Neural progenitor cell (in vitro differentiated cells): Measurements from ENCODE around the gene RRAS2. TPM values are rescaled to one million over a fixed set of nuclear protein-coding genes. Genes with fewer than 3 reads are reported as not detected.

Source experiments
- DNase-seq: peaks from one replicate; pipeline ENCODE4 v3.0.0-alpha.2; 2016; ENCODE audit warnings: low spot score
- H2AFZ ChIP-seq: fragments of 200-600 bp; sonication (generic); replicated peaks from 2 replicates; pipeline ENCODE4 v1.6.1; 2016; ENCODE audit warnings: antibody characterized with exemption
- H3F3A ChIP-seq: fragments of 200-600 bp; sonication (generic); 2 replicates; pipeline ENCODE4 v1.6.1; 2016; ENCODE audit warnings: antibody characterized with exemption, low read depth
- H3K27ac ChIP-seq: fragments of 200-600 bp; sonication (generic); 2 replicates; pipeline ENCODE4 v1.5.1; 2016; ENCODE audit warnings: mild to moderate bottlenecking
- H3K27me3 ChIP-seq: fragments of 200-600 bp; sonication (generic); 2 replicates; pipeline ENCODE4 v1.6.1; 2016; ENCODE audit warnings: mild to moderate bottlenecking, moderate library complexity
- H3K36me3 ChIP-seq: fragments of 200-600 bp; sonication (generic); 2 replicates; pipeline ENCODE4 v1.5.1; 2016
- H3K4me1 ChIP-seq: fragments of 200-600 bp; sonication (generic); 2 replicates; pipeline ENCODE4 v1.6.1; 2016; ENCODE audit warnings: mixed run types
- H3K4me2 ChIP-seq: fragments of 200-600 bp; sonication (generic); 2 replicates; pipeline ENCODE4 v1.6.1; 2016
- H3K4me3 ChIP-seq: fragments of 200-600 bp; sonication (generic); 2 replicates; pipeline ENCODE4 v1.5.1; 2016
- H3K79me2 ChIP-seq: fragments of 200-600 bp; sonication (generic); 2 replicates; pipeline ENCODE4 v1.6.1; 2016; ENCODE audit warnings: low read depth
- H3K9ac ChIP-seq: fragments of 200-600 bp; sonication (generic); 2 replicates; pipeline ENCODE4 v1.6.1; 2016
- H3K9me3 ChIP-seq: fragments of 200-600 bp; sonication (generic); 2 replicates; pipeline ENCODE4 v1.5.1; 2016; ENCODE audit warnings: low read depth
- H4K20me1 ChIP-seq: fragments of 200-600 bp; sonication (generic); 2 replicates; pipeline ENCODE4 v1.6.1; 2016; ENCODE audit warnings: low read depth
- H3K27ac Mint-ChIP-seq: 3 replicates; pipeline ENCODE4 v1.8.0; 2021; ENCODE audit warnings: mixed read lengths
- H3K27me3 Mint-ChIP-seq: 2 replicates; pipeline ENCODE4 v1.8.0; 2022; ENCODE audit warnings: low read depth, mild to moderate bottlenecking, inconsistent platforms, moderate library complexity, mixed read lengths; ENCODE audit not compliant: insufficient read depth
- H3K36me3 Mint-ChIP-seq: 3 replicates; pipeline ENCODE4 v1.8.0; 2021; ENCODE audit warnings: mixed read lengths
- H3K4me1 Mint-ChIP-seq: 3 replicates; pipeline ENCODE4 v1.8.0; 2021; ENCODE audit warnings: mixed read lengths
- H3K4me3 Mint-ChIP-seq: 3 replicates; pipeline ENCODE4 v1.8.0; 2021; ENCODE audit warnings: mild to moderate bottlenecking, moderate library complexity, mixed read lengths
- H3K9me3 Mint-ChIP-seq: 3 replicates; pipeline ENCODE4 v1.8.0; 2020; ENCODE audit warnings: mixed read lengths
- CTCF ChIP-seq: fragments of 200-600 bp; sonication (generic); IDR thresholded peaks from 2 replicates; pipeline ENCODE4 v1.5.1; 2017; ENCODE audit warnings: antibody characterized with exemption, mild to moderate bottlenecking
- EZH2 ChIP-seq: fragments of 200-600 bp; sonication (generic); IDR thresholded peaks from 2 replicates; pipeline ENCODE4 v1.6.1; 2017; ENCODE audit warnings: antibody characterized with exemption, mild to moderate bottlenecking, moderate library complexity
- EZH2phosphoT487 ChIP-seq: fragments of 200-600 bp; sonication (generic); IDR thresholded peaks from 2 replicates; pipeline ENCODE4 v1.6.1; 2017; ENCODE audit warnings: antibody characterized with exemption
- total RNA-seq: library from RNA; depleted of rRNA; stranded (reverse); fragments of >200 nt; gene quantifications from 2 replicates; pipeline ENCODE4 v1.2.3, GENCODE V29; 2015; ENCODE audit warnings: low replicate concordance

RRAS2 gene
- total RNA-seq, 1 donor from 2014 or later, result 129 TPM

- no peak overlapping the region for H3K4me3 Mint-ChIP-seq
- no peak overlapping the region for H3K9ac ChIP-seq
- no peaks in the 10 kb centered on the region for H3K27me3 ChIP-seq
- peaks cover 11% of the 10 kb centered on the region for H3K4me1 ChIP-seq
- no peak overlapping the region for H3K4me3 ChIP-seq
- H3K36me3 ChIP-seq, result no peaks in the 10 kb centered on the region
- H2AFZ ChIP-seq, result no peak overlapping the region
- H3K79me2 ChIP-seq, result peaks cover 98% of the 10 kb centered on the region
- no peaks in the 10 kb centered on the region for H4K20me1 ChIP-seq
- no peak overlapping the region for H3K27ac ChIP-seq
- H3K27me3 Mint-ChIP-seq, result no peaks in the 10 kb centered on the region
- no peak for DNase-seq
- H3K9me3 ChIP-seq, result no peaks in the 10 kb centered on the region
- H3K27ac Mint-ChIP-seq, result no peak overlapping the region
- no peak for TF ChIP-seq CTCF
- TF ChIP-seq EZH2, result no peak
- peaks cover 9% of the 10 kb centered on the region for H3F3A ChIP-seq
- peaks cover 40% of the 10 kb centered on the region for H3K9me3 Mint-ChIP-seq
- H3K4me1 Mint-ChIP-seq, result peaks cover 11% of the 10 kb centered on the region
- H3K36me3 Mint-ChIP-seq, result peaks cover 33% of the 10 kb centered on the region
- H3K4me2 ChIP-seq, result peak overlapping the region; percentile 25
These were observed 11.0 kb downstream of the RRAS2 start for GRCh38 chr11:14347991-14348390.

- no peak overlapping the region for H2AFZ ChIP-seq
- peaks cover 11% of the 10 kb centered on the region for H3K4me1 Mint-ChIP-seq
- peaks cover 9% of the 10 kb centered on the region for H3F3A ChIP-seq
- no peak overlapping the region for H3K4me2 ChIP-seq
- no peaks in the 10 kb centered on the region for H3K27me3 Mint-ChIP-seq
- H3K9me3 ChIP-seq, result no peaks in the 10 kb centered on the region
- H3K4me3 Mint-ChIP-seq, result no peak overlapping the region
- H3K27ac ChIP-seq, result no peak overlapping the region
- H3K36me3 Mint-ChIP-seq, result peaks cover 33% of the 10 kb centered on the region
- peaks cover 43% of the 10 kb centered on the region for H3K9me3 Mint-ChIP-seq
- peaks cover 98% of the 10 kb centered on the region for H3K79me2 ChIP-seq
- H3K27me3 ChIP-seq, result no peaks in the 10 kb centered on the region
- H3K27ac Mint-ChIP-seq, result no peak overlapping the region
- no peaks in the 10 kb centered on the region for H3K36me3 ChIP-seq
- no peak for DNase-seq
- H3K4me3 ChIP-seq, result no peak overlapping the region
- TF ChIP-seq EZH2 (no peak), CTCF (no peak), EZH2phosphoT487 (no peak)
- H4K20me1 ChIP-seq, result no peaks in the 10 kb centered on the region
- H3K4me1 ChIP-seq, result peaks cover 11% of the 10 kb centered on the region
- no peak overlapping the region for H3K9ac ChIP-seq
These were observed 11.5 kb downstream of the RRAS2 start for GRCh38 chr11:14347494-14347893.

- Histone ChIP-seq H3K27me3 (no peaks in the 10 kb centered on the region), H3K4me2 (no peak overlapping the region), H3K9ac (no peak overlapping the region), H3F3A (peaks cover 13% of the 10 kb centered on the region), H3K36me3 (no peaks in the 10 kb centered on the region), H4K20me1 (no peaks in the 10 kb centered on the region), H3K4me1 (peaks cover 19% of the 10 kb centered on the region), H3K9me3 (no peaks in the 10 kb centered on the region), H3K4me3 (no peak overlapping the region), H3K27ac (no peak overlapping the region), H3K79me2 (peaks cover 98% of the 10 kb centered on the region), H2AFZ (no peak overlapping the region)
- DNase-seq, result no peak
- H3K27ac Mint-ChIP-seq, result no peak overlapping the region
- TF ChIP-seq EZH2phosphoT487 (no peak), EZH2 (no peak), CTCF (no peak)
- H3K4me3 Mint-ChIP-seq, result no peak overlapping the region
- H3K9me3 Mint-ChIP-seq, result peaks cover 50% of the 10 kb centered on the region
- H3K4me1 Mint-ChIP-seq, result peaks cover 11% of the 10 kb centered on the region
- H3K36me3 Mint-ChIP-seq, result peaks cover 38% of the 10 kb centered on the region
- H3K27me3 Mint-ChIP-seq, result no peaks in the 10 kb centered on the region
These were observed 12.6 kb downstream of the RRAS2 start for GRCh38 chr11:14346303-14346955.
